SKM-1 (cell line): ENCODE data around the gene ADAMTS6.

Experiments used
- DNase-seq: peaks from one replicate; lab custom pipeline; 2025; ENCODE audit not compliant: unreplicated experiment; lab: John Stamatoyannopoulos, UW

ADAMTS6 gene

DNA sequence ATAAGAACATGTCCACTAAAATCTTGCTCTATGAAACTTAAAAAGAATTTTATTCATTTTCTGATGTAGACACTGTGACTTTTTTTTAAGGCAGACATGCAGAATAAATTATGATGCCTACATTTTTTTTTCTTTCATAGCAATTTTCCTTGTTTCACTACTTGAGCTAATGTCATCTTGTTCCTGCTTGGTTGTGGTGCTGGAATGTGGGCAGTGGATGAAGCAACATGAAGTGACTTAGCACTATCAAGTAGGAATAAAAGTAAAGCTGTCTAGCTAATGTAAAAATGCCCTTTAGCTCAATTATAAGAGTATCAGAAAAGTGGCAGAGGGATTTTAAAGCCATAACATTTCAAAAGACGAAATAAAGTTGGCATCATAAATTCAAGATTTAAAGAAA lies 191.0 kb downstream of the ADAMTS6 start:
- no peak for DNase-seq

DNA sequence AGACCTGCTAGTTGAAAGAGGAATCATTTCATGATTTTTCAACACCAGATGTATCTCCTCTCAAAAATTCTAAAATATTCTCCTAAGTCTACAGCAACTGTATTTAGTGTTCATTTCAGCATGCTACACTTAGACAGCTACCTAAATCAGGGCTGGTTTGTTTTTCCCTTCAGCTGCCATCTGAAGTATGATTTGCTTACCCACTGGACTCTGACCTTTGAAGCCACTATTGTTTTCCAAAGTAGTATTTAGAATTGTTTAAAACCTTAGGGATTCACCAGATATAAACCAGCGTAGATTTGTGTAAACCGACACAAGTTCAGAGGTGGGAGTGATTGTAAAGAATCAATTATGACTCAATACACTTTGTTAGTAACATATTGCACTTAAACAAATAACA lies 193.1 kb downstream of the ADAMTS6 start:
- no peak for DNase-seq

DNA sequence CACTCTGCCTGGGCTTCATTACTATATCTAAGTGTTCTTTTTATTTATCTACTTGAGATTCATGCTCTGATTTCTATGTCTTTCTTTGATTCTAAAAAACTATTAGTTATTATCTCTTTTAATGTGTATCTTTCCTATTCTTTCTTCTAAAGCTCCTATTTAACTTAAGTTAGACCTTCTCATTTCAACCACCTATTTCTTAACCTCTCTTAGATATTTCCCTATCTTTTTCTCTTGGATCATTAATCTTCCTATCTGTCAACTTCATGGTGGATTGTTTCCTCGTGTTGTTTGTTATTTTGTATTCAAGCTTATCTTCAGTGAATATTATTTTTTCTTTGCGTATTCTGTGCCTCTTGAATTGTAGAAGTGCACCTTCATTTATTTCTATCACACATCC lies 202.1 kb downstream of the ADAMTS6 start:
- no peak for DNase-seq

DNA sequence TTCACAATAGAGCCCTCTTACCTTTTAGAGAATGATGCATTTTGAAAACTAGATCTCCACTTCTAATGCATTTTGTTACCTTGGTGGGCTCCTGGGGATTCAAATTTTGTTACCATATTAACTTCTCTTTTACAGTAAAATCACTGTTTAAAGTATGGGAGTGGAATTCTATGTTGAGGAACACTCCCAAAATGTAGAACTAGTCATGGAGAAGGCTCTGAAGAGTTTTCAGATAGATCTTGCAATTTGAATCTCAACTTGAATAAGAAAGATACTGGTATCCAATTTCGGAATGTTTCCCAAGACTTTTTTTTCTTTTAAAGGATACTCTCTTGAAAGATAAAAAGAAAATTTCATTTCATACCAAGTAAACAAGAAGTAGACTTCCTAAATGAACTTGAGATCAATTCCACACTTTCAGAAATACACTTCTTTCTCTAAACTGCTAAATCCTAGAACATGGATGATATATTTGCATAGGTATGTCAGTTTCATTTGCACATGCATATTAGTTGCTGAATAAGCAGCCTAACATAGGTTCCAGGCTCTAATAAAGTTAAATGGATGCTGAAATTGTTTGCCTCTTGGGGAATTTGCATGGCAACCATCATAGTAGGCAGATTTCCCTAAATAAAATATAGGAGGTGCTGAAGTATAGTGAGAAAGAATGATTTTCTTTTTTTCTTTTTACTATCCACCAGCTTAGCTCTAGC lies 205.4 kb downstream of the ADAMTS6 start:
- DNase-seq: no peak

DNA sequence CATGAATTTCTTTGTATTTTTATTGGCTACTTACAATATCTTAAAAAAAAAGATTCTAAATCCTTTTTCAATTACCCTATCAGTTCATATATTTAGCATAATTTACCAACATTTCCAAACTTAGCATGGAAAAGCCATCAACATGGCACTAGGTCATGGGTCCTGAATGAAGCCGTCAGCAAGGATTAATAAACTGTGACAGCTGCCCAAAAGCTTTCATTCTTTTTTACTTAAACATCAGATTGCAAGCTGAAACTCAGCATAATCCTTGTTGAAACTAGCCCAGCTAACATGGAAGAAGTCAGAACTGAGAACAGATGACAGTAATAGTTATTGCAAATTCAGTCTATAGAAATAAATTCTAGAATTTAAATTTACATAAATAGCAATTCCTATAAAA lies 209.8 kb downstream of the ADAMTS6 start:
- no peak for DNase-seq

DNA sequence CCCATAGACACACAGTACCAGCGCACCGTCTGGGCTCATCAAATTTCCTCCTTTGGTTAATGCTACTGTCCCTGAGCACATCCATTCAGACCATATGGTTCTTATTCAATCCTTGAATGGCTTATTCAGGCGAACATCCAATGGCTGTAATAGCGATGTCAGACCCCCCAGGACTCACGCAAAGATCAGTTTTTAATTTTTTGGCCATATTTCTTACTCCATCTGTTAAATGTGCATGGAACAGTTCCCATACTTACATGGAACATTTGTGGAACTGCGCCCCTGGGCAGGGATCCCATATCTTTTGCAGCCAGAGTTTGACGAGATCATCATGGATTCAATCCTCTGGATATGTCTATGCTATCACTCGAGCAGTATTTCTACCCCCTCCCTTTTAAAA lies 213.2 kb downstream of the ADAMTS6 start:
- DNase-seq: no peak

DNA sequence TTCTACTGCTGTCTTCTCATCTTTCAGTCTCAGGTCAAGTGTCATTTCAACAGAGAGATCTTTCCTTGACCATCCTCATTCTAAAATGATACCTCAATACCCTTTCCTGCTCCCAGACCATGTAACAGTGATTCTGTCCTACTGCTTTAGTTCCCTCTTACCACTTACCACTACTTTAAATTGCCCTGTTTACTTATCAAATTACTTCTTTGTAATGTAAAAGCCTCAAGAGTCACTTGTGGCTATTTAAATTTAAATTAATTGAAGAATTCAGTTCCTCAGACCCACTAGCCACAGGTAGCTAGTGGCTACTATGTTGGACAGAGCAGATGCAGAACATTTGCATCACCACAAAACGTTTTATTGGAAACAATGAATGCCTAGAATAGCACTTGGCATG lies 217.3 kb downstream of the ADAMTS6 start:
- DNase-seq: no peak

DNA sequence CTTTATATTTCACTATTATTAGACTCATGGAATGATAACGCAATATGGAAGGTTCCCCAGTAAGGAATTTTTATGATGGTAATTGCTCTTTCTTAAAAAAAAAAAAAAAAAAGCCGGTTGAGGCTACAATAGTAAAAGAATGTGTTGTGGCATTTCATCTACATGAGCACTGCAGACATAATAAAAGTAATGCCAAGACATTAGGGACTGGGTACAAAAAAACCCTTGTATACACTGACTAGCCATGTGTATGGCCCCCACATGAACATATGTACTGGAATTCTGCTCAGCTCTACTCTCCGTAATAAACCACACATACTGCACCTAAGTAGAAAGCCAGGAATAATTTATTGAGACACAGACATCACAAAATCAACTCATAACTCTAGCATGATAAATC lies 218.4 kb downstream of the ADAMTS6 start:
- DNase-seq: no peak

DNA sequence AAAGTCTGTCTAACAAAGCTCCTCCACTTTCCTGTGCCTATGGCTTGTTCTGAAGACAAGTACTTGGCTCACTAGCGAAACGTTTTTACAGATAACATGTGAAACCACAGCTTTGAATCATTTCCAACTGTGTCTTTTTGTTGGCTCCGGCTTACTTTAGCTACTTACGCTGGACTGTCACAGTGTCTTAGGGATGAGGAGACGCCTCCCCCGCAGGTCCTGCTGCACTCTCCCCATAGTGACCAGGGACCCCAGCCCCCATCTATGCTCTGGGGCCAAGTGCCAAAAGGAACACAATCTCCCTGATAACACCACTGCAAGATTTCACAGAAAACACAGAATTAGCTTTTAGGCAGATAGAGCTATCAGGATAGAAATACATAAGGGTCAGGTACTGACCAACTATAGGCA lies 219.1 kb downstream of the ADAMTS6 start:
- no peak for DNase-seq

DNA sequence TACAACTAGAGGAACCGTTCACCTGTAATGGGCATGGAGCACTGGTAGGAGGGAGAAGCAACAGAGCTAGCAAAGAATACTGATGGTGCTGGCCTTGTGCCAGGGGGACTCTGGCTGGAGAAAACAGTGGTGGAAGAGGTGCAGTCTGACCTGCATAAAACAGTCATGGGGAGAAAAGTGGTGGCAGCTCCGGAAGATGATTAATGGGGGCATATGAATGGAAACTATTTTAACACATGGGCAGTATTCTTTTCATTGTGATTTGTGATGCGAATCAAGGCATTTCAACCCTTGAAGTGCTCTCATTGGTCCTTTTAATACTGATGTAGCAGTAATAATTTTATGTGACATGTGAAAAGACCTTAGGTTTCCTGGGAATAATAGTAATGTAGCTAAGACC lies 219.6 kb downstream of the ADAMTS6 start:
- DNase-seq: no peak

DNA sequence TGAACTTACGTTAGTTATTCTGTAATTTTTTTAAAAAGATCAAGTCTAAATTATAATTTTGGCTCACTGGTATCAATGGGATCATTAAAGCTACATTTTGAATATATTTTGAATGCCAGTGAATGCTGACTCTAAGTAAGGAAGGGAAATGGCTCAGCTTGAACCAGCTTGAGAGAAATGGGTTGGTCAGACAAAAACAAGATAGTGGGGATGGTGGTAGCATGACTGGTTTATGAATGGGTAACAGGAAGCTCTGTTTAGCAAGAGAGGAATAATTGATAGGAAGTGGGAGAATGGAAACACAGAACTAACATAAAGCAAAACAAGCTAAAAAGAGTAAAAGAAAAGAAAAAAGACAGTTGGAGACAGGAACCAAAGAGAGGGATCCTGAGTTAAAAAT lies 220.2 kb downstream of the ADAMTS6 start:
- DNase-seq: no peak

DNA sequence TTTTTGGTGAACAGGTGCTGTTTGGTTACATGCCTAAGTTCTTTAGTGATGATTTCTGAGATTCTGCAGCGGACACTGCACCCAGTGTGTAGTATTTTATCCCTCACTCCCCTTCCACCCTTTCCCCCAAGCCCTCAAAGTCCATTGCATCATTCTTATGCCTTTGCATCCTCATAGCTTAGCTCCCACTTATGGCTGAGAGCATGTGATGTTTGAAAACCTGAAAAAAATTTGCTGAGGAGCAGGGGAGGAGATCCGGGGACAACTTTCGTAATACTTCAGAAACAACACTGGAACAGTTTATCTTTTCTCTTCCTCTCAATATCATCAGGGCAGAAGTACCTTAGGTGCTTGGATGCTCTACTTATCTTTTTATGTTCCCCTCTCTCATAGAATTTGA lies 226.4 kb downstream of the ADAMTS6 start:
- no peak for DNase-seq

DNA sequence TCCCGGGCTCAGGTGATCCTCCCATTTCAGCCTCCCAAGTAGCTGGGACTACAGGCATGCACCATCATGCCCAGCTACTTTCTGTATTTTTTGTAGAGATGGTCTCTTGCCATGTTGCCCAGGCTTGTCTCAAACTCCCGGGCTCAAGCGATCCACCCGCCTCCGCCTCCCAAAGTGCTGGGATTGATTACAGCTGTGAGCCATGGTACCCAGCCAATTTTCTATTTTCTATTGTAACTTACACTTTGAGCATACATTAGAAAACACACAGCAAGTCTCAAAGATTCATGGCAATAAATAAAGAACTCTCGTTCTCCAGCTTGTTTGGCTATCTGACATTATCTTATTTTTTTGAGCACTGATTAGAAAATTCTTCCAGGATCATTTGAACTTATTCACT lies 228.7 kb downstream of the ADAMTS6 start:
- DNase-seq: no peak

DNA sequence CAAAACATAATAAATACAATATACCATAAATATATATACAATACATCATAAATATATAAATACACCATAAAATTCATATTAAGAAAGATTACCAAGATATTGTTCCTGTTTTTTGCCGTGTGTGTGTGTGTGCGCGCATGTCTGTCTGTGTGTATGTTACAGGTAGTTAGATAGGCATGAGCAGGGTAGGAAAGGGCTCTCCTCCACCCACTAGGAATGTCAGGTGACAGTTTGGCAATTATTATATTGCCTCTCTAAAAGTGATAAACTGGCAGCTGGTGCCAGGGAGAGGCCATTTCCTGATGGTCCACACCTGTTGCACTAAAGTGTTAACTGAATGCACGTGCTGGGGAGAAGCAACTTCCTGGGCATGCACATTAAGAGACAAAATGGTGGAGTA lies 232.8 kb downstream of the ADAMTS6 start:
- DNase-seq: no peak

DNA sequence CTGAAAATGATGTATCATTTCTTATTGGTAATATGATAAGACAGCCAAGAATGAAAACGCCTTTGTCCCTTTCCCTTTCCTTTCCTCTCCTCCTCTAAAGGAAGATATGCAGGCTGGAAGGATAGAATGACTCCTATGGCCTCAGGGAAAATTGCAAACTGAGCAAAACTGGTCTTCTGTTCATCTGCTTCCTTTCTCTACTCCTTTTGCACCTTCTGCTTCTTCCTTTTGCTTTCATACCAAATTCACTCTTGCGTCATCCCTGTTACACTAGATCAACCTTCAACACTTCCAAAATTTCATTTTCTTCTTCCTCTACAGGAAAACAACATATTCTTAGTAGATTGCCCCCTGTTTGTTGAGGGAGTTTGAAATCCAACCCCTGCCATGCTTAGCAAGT lies 234.1 kb downstream of the ADAMTS6 start:
- no peak for DNase-seq

DNA sequence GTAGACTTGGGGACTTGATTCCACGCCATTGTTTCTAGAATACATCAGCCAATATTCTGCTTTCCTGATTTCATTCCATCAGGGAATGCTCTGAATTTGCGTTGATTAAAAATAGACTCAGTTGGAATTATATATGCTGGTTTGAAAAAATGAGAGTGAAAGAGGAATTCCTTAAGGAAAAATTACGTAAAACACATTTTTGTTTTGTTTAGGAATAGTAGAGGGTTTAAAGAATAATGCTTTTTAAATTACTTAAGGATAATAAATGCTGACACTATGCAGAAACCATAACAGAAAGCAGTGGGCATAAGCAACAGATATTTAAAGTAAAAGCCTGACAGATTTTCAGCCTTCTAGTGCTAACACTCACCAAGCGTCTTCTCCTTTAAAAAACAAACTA lies 235.0 kb downstream of the ADAMTS6 start:
- no peak for DNase-seq

DNA sequence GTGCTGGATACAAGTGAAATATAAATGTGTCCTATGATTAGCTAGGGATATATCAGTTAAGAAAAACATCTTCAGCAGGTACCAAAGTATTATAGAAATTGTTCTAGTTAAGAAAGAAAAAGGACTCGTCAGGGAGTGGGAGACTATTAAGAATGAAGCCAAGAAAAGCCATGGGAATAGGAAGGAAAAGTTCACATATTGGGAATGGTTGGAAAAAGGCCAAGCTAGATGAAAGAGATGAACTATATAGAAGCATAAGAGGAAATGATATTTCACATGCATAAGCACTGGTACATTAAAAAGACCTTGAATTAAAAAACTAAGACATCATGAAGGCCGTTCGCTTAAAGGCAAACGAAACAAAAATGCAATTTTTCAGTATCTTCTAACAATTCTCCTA lies 237.7 kb downstream of the ADAMTS6 start:
- no peak for DNase-seq

DNA sequence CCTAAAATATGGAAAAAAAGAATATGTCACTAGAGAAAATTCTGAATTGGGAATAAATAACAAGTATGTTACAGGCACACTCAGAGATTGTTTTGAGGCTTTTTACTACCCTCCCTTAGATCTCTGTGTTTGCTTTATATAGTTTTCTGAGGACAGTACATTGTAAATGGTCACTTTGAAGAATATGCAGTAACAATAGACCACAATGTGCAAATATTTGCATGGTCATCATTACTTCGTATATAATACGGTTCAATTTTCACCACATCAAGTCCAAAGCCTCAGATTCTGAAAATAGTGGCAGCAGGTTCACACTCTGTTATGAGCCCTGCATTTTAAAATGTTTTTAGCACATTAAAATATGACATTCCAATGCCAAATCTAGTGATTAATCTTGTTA lies 238.6 kb downstream of the ADAMTS6 start:
- no peak for DNase-seq

DNA sequence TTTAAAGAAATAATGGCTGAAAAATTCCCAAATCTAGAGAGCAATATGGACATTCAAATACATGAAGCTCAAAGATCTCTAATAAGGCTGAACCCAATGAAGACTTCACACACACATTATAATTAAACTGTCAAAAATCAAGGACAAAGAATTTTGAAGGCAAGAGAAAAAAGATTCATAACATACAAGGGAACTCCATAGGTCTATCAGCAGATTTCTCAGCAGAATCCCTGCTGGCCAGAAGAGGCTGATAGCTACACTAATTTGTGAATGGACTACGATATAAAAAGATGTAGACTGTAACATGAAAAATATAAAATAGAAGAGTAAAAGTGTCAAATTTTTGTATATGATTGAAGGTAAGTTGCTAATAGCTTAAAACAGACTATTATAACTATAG lies 251.9 kb downstream of the ADAMTS6 start:
- no peak for DNase-seq

DNA sequence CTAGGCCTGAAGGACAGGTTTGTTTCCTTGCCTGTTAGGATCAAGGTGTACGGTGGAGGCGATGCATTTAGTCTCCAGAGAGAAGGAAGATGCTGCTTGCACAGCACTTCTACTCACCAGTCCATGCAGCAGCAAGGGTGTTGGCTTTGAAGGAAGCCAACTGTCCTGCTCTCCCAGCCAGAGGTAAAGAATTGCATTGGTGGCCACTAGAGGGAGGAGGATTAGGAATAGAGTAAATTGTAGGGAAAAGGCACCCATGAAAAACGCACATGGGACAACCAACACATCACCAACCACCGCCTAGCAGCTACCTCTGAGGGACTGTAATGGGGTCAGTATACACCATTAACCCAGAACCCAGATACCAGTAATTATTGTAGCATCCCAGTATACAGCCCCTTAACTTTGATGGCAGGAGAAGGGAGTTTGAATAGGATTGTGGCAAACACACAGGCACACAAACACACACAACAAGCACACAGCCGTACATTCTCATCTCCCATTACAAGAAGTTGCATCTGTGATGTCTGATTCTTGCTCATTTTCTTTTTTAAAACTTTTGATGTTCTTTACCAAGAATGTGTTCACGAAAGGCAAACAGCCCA lies 267.7 kb downstream of the ADAMTS6 start:
- DNase-seq: no peak

DNA sequence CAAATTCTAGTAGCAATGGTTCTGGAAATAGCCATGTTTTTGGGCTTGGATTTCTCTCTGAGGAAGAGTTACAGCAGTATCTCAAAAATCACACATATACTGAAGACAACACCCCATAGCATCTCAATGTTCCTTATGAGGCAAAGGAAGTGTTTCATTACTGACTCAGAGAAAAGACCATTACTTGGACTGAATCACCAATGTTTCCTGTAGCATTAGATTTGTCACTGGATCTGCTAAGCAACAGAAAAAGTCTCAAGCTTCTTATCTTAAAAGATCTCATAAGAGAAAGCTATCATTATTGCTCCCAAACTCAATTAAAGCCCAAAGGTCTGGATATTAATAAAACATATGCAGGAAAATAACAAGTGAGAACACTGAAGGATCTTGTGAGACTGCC lies 272.4 kb downstream of the ADAMTS6 start:
- no peak for DNase-seq

DNA sequence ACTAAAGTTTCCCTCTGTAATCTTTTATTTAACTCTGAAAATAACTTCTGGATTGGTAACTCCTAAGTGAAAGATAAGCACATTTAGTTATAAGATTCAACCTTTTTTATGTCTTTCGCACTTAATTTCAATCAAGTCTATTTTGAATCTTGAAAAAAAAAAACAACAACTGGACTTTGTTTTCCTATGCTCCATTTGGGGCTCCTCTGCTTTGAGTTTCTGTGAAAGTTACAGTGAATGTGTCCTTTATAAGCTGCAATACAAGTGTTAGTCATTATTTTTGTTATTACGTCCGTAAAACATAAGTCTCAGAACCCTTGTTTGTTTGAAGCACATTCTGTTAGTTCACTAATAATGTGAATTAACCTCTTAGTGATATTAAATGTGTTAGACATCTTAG lies 276.8 kb downstream of the ADAMTS6 start:
- no peak for DNase-seq

DNA sequence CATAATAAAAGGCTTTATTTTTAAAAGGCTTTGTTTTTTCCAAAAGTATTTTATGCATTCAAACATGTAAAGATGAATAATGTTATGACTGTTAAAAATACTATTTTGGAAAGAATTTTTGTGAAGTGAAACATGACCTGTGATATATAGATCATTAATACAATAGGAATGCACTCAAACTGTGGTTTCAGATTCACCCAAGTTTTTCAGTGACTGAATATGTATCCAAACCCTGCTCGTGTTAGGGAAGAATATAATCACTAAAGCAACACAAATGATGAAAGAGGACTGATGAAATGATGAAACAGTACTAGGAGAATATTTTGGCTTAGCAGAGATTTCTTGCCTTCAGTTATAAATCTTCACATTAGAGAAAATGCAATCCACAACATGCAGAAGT lies 278.0 kb downstream of the ADAMTS6 start:
- DNase-seq: no peak
